Upper lobe of left lung (tissue), 4 donors: ENCODE measurements around the gene SH3RF1.

Experiments
- EP300 ChIP-seq, 4 donors: sonication (generic); formaldehyde crosslinking; IDR thresholded peaks; one replicate each; pipeline ENCODE4 v1.5.1; 2017; ENCODE audit warnings: antibody characterized with exemption in 4 of 4, control low read depth in 2 of 4
- POLR2A ChIP-seq, 4 donors: fragments of 450-650 bp; IDR thresholded peaks; one replicate each; pipeline ENCODE4 v1.5.1; 2016 to 2017; ENCODE audit warnings: antibody characterized with exemption in 4 of 4, mild to moderate bottlenecking in 2 of 4
- TF ChIP-seq, protein P1 (sequence below), 6 experiments: fragments of 450-650 bp in 4 of 6; fragments of 200-600 bp in 2 of 6; sonication (generic) in 2 of 6; IDR thresholded peaks; one replicate each; pipeline ENCODE4 v1.5.1; 2016 to 2019; ENCODE audit warnings: antibody characterized with exemption in 6 of 6

DNA sequence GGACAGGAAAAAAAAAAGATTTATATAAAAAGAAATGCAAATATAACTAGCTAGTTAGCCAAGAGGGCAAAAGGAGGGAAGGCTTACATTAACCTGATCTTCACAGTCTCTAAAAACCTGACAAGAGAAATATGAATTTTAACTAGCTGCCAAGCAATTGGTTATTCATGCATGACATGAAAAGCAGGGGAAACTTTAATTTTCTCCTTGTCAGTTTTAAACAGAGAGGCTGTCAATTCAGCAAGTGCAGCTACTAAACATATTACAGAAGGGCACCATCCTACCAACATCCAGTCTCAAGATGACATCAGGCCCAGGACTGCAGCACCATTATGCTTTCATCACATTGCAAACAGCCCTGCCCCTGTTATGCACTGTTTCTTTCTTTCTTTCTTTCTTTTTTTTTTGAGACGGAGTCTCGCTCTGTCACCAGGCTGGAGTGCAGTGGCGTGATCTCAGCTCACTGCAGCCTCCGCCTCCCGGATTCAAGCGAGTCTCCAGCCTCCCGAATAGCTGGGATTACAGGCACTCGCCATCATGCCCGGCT lies 221.8 kb downstream of the SH3RF1 start:
- TF ChIP-seq POLR2A (IDR thresholded peaks at IDR 0.05) (no peak), EP300 (IDR thresholded peaks at IDR 0.05) (no peak)
- TF ChIP-seq, protein P1, sequence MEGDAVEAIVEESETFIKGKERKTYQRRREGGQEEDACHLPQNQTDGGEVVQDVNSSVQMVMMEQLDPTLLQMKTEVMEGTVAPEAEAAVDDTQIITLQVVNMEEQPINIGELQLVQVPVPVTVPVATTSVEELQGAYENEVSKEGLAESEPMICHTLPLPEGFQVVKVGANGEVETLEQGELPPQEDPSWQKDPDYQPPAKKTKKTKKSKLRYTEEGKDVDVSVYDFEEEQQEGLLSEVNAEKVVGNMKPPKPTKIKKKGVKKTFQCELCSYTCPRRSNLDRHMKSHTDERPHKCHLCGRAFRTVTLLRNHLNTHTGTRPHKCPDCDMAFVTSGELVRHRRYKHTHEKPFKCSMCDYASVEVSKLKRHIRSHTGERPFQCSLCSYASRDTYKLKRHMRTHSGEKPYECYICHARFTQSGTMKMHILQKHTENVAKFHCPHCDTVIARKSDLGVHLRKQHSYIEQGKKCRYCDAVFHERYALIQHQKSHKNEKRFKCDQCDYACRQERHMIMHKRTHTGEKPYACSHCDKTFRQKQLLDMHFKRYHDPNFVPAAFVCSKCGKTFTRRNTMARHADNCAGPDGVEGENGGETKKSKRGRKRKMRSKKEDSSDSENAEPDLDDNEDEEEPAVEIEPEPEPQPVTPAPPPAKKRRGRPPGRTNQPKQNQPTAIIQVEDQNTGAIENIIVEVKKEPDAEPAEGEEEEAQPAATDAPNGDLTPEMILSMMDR (IDR thresholded peaks at IDR 0.05) = no peak
